ENCODE data around the gene VAV2.

- TF ChIP-seq CTCF (IDR thresholded peaks at IDR 0.05) (no peak), POLR2AphosphoS5 (IDR thresholded peaks at IDR 0.05; ENCODE audit: low read depth, low read length) (no peak), TCF7L2 (IDR thresholded peaks at IDR 0.05; ENCODE audit: low read depth, low read length) (no peak)
Measured at GRCh38 chr9:133810556-133811195, 181.4 kb downstream of the VAV2 start.
